Epithelial cell of esophagus (primary cell): ENCODE data around the gene CBFA2T2.

Source experiments
- DNase-seq: peaks from one replicate; pipeline ENCODE4 v3.0.0; 2010; ENCODE audit warnings: low read depth
- H3K4me3 ChIP-seq: 2 replicates; pipeline ENCODE4 v1.5.1; 2011; ENCODE audit warnings: mild to moderate bottlenecking, low read length, control low read depth
- TF ChIP-seq, protein P1 (sequence below): IDR thresholded peaks from 2 replicates; pipeline ENCODE4 v1.5.1; 2011; ENCODE audit warnings: low read depth, mild to moderate bottlenecking, low read length, control low read depth, inconsistent platforms; ENCODE audit not compliant: insufficient read depth; ENCODE audit errors: missing control alignments

CBFA2T2 gene

DNA sequence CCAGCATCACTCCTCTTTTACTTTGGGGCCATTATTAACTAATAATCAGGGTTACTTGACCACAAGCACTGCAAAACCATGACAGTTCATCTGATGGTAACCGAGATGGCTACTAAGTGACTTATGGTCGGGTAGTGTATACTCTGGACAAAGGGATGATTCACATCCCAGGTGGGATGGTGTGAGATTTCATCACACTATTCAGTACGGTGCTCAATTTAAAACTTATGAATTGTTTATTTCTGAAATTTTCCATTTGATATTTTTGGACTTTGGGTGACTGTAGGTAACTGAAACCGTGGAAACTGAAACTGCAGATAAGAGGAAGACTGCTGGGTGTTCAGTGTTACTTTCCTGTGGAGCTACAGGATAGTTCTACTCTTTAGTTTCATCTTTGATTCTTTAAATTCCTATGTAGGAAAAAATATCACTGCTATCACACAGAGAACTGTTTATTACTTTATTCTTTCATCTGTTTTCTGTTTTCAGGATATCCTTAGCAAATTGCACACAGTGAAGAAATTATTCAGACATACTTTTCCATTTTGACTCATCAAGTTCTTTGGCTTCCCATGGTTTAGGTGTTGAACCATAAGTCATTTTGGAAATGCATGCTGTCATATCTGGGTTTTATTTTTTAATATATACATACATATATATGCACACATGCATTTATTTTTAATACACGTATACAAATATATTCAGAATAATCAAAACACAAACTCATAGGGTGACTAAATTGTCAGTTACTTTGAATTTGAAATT, 113.1 kb downstream of the CBFA2T2 start:
- TF ChIP-seq, protein P1, sequence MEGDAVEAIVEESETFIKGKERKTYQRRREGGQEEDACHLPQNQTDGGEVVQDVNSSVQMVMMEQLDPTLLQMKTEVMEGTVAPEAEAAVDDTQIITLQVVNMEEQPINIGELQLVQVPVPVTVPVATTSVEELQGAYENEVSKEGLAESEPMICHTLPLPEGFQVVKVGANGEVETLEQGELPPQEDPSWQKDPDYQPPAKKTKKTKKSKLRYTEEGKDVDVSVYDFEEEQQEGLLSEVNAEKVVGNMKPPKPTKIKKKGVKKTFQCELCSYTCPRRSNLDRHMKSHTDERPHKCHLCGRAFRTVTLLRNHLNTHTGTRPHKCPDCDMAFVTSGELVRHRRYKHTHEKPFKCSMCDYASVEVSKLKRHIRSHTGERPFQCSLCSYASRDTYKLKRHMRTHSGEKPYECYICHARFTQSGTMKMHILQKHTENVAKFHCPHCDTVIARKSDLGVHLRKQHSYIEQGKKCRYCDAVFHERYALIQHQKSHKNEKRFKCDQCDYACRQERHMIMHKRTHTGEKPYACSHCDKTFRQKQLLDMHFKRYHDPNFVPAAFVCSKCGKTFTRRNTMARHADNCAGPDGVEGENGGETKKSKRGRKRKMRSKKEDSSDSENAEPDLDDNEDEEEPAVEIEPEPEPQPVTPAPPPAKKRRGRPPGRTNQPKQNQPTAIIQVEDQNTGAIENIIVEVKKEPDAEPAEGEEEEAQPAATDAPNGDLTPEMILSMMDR = no peak
- DNase-seq = peak; percentile 65
- no peak overlapping the region for H3K4me3 ChIP-seq

DNA sequence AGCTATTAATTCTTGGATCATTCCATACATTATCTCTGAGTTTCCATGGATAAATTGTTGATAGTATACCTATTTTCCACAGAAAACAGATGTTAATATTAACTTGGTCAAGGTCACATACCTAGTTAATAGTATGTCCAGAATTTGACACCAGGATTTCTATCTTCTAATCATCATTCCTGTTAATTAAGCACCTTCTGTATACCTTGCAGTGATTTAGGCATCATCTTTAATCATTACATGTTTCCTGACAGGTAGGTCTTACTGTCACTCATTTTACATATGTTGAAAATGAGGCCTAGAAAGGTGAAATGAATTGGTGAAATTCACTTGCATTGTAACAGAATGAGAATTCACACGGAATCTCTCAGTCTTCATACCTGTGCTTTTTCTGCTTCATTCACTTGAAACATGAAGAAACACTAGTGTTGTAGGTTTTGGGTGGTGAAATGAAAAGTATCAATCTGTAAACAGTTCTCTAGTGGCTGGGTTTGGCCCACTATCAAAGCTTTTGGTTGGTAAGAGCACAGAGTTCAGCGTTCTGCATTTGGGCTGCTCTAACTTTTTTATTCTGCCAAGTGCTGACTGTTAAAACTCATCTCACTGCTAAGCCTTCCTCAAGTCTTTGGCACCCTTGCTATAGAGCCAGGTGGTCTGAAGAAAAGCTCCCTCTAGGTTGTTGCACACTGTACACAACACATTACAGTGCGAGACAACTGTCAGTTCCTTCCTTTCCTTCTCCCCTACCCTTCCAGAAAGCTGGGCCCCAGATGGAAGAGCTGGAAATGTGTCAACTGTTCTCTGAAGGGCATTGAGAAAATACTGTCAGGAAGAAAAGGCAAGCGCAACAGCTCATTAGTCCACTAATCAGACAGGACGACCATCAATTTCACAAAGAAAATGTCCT, 114.4 kb downstream of the CBFA2T2 start:
- TF ChIP-seq, protein P1 = no peak
- no peak for DNase-seq
- no peak overlapping the region for H3K4me3 ChIP-seq

DNA sequence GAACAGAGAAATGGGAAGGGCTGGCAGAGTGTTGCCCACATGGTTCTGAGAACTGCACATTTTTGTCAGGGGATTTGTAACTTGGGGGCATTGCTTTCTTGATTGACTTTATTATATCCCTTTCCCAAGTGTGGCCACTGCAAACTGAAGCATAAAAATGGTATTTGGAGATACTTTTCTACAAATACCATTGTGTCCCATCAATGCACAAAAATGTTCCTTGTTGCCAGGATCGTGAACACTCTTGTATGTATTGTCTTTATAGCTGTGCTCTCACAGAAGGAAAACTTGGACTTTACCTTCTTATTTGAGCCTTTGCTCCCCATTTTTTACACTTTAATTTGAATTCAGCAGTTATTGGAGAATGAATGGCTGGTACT, 115.1 kb downstream of the CBFA2T2 start:
- TF ChIP-seq, protein P1 = no peak
- no peak for DNase-seq
- H3K4me3 ChIP-seq = no peak overlapping the region

DNA sequence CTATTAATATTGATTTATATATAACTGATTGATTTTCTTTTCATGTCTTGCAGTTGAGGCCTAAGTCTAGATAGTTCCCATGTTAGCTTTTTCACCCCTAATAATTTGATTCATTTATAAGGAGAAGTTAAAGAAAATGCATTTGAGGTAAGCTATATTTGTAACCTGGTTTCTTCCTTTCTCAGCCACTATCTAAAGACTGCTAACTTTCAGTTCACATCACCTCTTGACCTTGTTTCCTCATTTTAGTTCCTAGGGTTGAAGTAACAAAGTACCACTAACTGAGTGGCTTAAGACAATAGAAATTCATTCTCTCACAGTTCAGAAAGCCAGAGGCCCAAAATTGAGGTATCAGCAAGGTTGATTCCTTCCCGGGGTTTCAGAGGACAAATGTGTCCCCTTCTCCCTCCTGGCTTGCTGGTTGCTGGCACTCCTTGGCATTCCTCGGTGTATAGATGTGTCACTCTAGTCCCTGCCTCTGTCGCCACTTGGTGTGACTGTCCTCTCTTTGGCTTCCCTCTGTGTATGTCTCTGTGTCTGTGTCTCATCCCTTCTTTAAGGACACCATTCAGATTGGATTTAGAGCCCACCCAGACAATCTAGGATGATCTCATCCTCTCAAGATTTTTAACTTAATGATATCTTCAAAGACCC, 116.3 kb downstream of the CBFA2T2 start:
- TF ChIP-seq, protein P1 = no peak
- H3K4me3 ChIP-seq = no peak overlapping the region
- no peak for DNase-seq

DNA sequence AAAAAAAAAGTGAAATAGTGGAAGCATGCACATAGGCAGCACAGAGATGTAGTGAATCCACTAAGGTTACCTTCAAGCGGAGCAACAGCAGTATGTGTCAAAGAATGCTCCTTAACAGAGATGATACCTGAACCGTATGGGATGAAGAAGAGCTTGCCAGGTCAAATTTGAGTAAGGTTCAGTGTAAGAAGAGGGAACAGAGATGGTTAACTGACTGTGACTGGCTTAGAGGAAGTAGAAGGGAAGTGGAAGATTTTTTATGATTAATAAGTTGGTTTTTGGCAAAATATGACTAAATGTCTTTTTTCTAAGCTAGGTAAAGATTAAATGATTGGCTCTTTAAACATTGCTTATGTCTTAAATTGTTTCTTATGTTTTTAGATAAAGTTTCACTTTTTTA, 119.6 kb downstream of the CBFA2T2 start:
- TF ChIP-seq, protein P1 = no peak
- no peak for DNase-seq
- H3K4me3 ChIP-seq = no peak overlapping the region

DNA sequence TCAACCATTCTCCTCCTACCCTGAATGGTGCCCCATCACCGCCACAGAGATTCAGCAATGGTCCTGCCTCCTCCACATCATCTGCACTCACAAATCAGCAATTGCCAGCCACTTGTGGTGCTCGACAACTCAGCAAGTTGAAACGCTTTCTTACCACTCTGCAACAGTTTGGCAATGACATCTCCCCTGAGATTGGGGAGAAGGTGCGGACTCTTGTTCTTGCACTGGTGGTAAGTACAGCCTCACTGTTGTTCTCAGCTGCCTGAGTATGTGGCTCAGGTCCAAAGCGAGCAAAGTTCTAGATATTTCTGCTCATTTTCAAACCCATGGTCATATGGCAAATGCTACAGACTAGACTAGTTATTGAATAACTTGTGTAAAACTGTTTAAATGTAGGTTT, 121.2 kb downstream of the CBFA2T2 start:
- no peak for DNase-seq
- TF ChIP-seq, protein P1 = no peak
- H3K4me3 ChIP-seq = no peak overlapping the region
